HepG2 (cell line): ENCODE results near the gene RABEP2. TPM values are rescaled to one million over a fixed set of nuclear protein-coding genes. Genes with fewer than 3 reads are reported as not detected.
A peak's percentile ranks its signal among the peaks of the same experiment; 100 is the strongest.

Source experiments
- ATF7-NPFF ChIP-seq: sonication (generic); formaldehyde crosslinking; IDR thresholded peaks from 2 replicates; pipeline ENCODE4 v1.8.1; 2023; ENCODE audit warnings: mild to moderate bottlenecking, low read depth, missing genetic modification reagents, moderate library complexity
- CCDC6 ChIP-seq: sonication (generic); formaldehyde crosslinking; IDR thresholded peaks from 2 replicates; pipeline ENCODE4 v1.8.1; 2022; ENCODE audit warnings: mild to moderate bottlenecking, missing genetic modification reagents, moderate library complexity
- ELF1 ChIP-seq: sonication (generic); formaldehyde crosslinking; IDR thresholded peaks from 2 replicates; pipeline ENCODE4 v1.4.0; 2020; ENCODE audit warnings: missing genetic modification reagents
- HNF4A ChIP-seq: sonication (generic); formaldehyde crosslinking; IDR thresholded peaks from 2 replicates; pipeline ENCODE4 v1.4.0; 2020; ENCODE audit warnings: missing genetic modification reagents
- KLF11 ChIP-seq: IDR thresholded peaks from 2 replicates; pipeline ENCODE4 v1.6.1; 2016; ENCODE audit warnings: missing compliant biosample characterization
- MAZ ChIP-seq, 2 experiments: sonication (generic) in 1 of 2; formaldehyde crosslinking in 1 of 2; IDR thresholded peaks; 2 replicates each; pipeline versions ENCODE4 v1.5.0 to v1.6.1; 2012 to 2020; ENCODE audit warnings: low read depth in 2 of 2, mild to moderate bottlenecking in 2 of 2, borderline replicate concordance in 1 of 2, improper control_type of control experiment in 1 of 2, low read length in 1 of 2, missing genetic modification reagents in 1 of 2, moderate library complexity in 1 of 2
- NCOR1 ChIP-seq: fragments of 200-600 bp; sonication (generic); IDR thresholded peaks from 2 replicates; pipeline ENCODE4 v1.7.0; 2017; ENCODE audit warnings: antibody characterized with exemption, low read length, borderline replicate concordance
- PLRG1 ChIP-seq: fragments of 450-650 bp; conservative IDR thresholded peaks from 2 replicates; pipeline ENCODE4 v1.6.1; 2016
- RCOR2 ChIP-seq: IDR thresholded peaks from 2 replicates; pipeline ENCODE4 v1.6.1; 2016; ENCODE audit warnings: missing biosample characterization, missing genetic modification reagents
- TBL1XR1 ChIP-seq: fragments of 150-350 bp; IDR thresholded peaks from 2 replicates; pipeline ENCODE4 v1.6.1; 2014; ENCODE audit warnings: borderline replicate concordance, low read length; ENCODE audit not compliant: partially characterized antibody
- ZBTB8A ChIP-seq: sonication (generic); formaldehyde crosslinking; IDR thresholded peaks from 2 replicates; pipeline ENCODE4 v1.4.0; 2020; ENCODE audit warnings: mild to moderate bottlenecking, low read depth, missing genetic modification reagents, borderline replicate concordance
- ZKSCAN8 ChIP-seq: IDR thresholded peaks from 2 replicates; pipeline ENCODE4 v1.6.1; 2016; ENCODE audit warnings: borderline replicate concordance, missing genetic modification reagents, missing compliant biosample characterization
- ZNF263 ChIP-seq: sonication (generic); formaldehyde crosslinking; IDR thresholded peaks from 2 replicates; pipeline ENCODE4 v1.4.0; 2020; ENCODE audit warnings: missing genetic modification reagents
- ZNF329 ChIP-seq: sonication (generic); formaldehyde crosslinking; IDR thresholded peaks from 2 replicates; pipeline ENCODE4 v1.9.0; 2021; ENCODE audit warnings: low read depth, mild to moderate bottlenecking, missing genetic modification reagents
- ZNF432 ChIP-seq: sonication (generic); formaldehyde crosslinking; IDR thresholded peaks from 2 replicates; pipeline ENCODE4 v1.5.0; 2020; ENCODE audit warnings: missing genetic modification reagents, mild to moderate bottlenecking, borderline replicate concordance
- ZNF614 ChIP-seq: IDR thresholded peaks from 2 replicates; pipeline ENCODE4 v1.6.1; 2018; ENCODE audit warnings: missing biosample characterization, missing genetic modification reagents, inconsistent platforms, borderline replicate concordance
- ZNF782 ChIP-seq: sonication (generic); formaldehyde crosslinking; IDR thresholded peaks from 2 replicates; pipeline ENCODE4 v1.4.0; 2020; ENCODE audit warnings: missing genetic modification reagents, mild to moderate bottlenecking, borderline replicate concordance
- ZNF883 ChIP-seq: sonication (generic); formaldehyde crosslinking; IDR thresholded peaks from 2 replicates; pipeline ENCODE4 v1.5.1; 2020; ENCODE audit warnings: mild to moderate bottlenecking, missing genetic modification reagents; ENCODE audit errors: not compliant biosample characterization
- ZSCAN31 ChIP-seq: sonication (generic); formaldehyde crosslinking; IDR thresholded peaks from 2 replicates; pipeline ENCODE4 v1.5.0; 2020; ENCODE audit warnings: low read depth, mild to moderate bottlenecking, missing genetic modification reagents
- polyA plus RNA-seq, 8 experiments: library from polyadenylated mRNA; depleted of rRNA in 3 of 8; stranded (reverse) in 7 of 8; unstranded in 1 of 8; fragments of >200 nt; fragmentation: Illumina TruSeq in 4 of 8; extraction: Trizol in 4 of 8; gene quantifications; 2 replicates each; pipeline versions ENCODE4 v1.2.1 to v1.2.3, GENCODE V29; 2011 to 2016; ENCODE audit warnings: low read depth in 4 of 8, missing spikeins in 1 of 8, mixed read lengths in 1 of 8; ENCODE audit not compliant: insufficient read depth in 1 of 8
- total RNA-seq, 5 experiments: library from RNA; depleted of rRNA; stranded (reverse); fragments of >200 nt; fragmentation: Illumina TruSeq; extraction: Trizol; gene quantifications; 2 replicates each; pipeline ENCODE4 v1.2.3, GENCODE V29; 2016; ENCODE audit warnings: low read depth in 1 of 5
- TF ChIP-seq, protein P1 (sequence below): sonication (generic); formaldehyde crosslinking; conservative IDR thresholded peaks from 2 replicates; pipeline ENCODE4 v1.5.0; 2020; ENCODE audit warnings: missing genetic modification reagents
- TF ChIP-seq, protein P2 (sequence below): sonication (generic); formaldehyde crosslinking; IDR thresholded peaks from 2 replicates; pipeline ENCODE4 v1.5.0; 2020; ENCODE audit warnings: missing genetic modification reagents, mild to moderate bottlenecking, borderline replicate concordance
- TF ChIP-seq, protein P3 (sequence below): IDR thresholded peaks from 2 replicates; pipeline ENCODE4 v1.6.1; 2016; ENCODE audit warnings: missing biosample characterization, missing genetic modification reagents, low read depth
- TF ChIP-seq, protein P4 (sequence below): sonication (generic); formaldehyde crosslinking; IDR thresholded peaks from 2 replicates; pipeline ENCODE4 v1.4.0; 2020; ENCODE audit warnings: missing genetic modification reagents, borderline replicate concordance

The RABEP2 gene
- total and polyA plus RNA-seq, 2 of the 13 experiments (the other 11 are each of a cell fraction or from before 2014, with no cell fraction given) = 10.8 to 18.4 TPM

DNA sequence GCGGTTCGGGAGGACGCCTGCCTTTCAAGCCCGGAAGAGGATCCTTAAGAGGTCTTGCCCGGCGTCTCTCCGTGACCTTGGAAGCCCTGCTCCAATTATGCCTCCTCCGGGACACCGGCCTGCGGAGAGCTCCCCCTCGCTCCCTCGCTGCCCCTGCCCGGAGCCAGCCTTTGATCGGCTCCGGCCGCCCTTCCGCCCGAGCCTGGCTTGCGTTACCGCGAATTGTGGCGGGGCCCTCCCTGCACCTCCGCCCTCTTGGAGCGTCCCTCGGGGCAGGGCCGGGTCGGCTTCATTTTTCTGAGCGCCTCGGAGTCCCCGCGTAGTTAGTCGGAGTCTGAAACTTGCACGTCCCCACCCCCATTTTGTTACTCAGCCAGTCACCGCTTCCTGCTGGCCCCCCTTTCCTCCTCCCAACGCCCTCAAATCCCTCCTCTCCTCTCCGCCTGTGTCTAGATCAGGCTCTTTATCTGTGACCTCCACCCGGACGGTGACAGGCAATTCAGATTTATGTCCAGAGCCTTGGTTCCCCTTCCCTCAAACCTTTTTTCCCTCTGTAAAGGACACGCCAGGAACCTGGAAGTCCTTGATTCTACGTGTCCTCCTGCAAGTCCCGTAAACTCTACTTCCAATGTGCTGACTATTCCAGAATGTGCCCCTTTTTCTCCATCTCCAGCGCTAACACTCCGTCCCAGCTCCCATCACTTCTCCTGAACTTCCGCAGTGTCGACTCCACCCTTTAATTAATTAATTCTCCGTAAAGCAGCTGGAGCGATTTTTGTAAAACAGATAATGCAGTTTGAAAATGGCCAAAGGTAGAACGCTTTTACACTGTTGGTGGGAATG is 569 bp upstream of the RABEP2 start (continued):
- 0 out of 2 replicates have a peak, but pooled peaks have one; percentile 35 for TF ChIP-seq ZNF614 (CRISPR knock-in tag)
- TF ChIP-seq KLF11 (CRISPR knock-in tag) = no peak
- peak; percentile 53; the same call in 1 of the 2 replicates for TF ChIP-seq ZNF263 (CRISPR knock-in tag)
- TF ChIP-seq CCDC6 = peak; percentile 21; the same call in 1 of the 2 replicates
- TF ChIP-seq ELF1 (CRISPR knock-in tag) = no peak
- TF ChIP-seq, protein P1, sequence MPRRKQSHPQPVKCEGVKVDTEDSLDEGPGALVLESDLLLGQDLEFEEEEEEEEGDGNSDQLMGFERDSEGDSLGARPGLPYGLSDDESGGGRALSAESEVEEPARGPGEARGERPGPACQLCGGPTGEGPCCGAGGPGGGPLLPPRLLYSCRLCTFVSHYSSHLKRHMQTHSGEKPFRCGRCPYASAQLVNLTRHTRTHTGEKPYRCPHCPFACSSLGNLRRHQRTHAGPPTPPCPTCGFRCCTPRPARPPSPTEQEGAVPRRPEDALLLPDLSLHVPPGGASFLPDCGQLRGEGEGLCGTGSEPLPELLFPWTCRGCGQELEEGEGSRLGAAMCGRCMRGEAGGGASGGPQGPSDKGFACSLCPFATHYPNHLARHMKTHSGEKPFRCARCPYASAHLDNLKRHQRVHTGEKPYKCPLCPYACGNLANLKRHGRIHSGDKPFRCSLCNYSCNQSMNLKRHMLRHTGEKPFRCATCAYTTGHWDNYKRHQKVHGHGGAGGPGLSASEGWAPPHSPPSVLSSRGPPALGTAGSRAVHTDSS (CRISPR knock-in tag) = no peak
- TF ChIP-seq MAZ (IDR thresholded peaks at IDR 0.05; ENCODE audit: borderline replicate concordance, low read depth, low read length) = peak; percentile 74
- no peak; the same call in 1 of the 2 replicates for TF ChIP-seq MAZ (CRISPR knock-in tag; IDR thresholded peaks at IDR 0.05; ENCODE audit: low read depth)
- no peak for TF ChIP-seq ZBTB8A (CRISPR knock-in tag)
- no peak; the same call in 1 of the 2 replicates for TF ChIP-seq ZNF782 (CRISPR knock-in tag)
- no peak for TF ChIP-seq ZNF432 (CRISPR knock-in tag)
- TF ChIP-seq ZNF329 (CRISPR knock-in tag) = peak; percentile 73; the same call in 1 of the 2 replicates
- TF ChIP-seq TBL1XR1 = no peak
- no peak for TF ChIP-seq RCOR2 (CRISPR knock-in tag)
- TF ChIP-seq NCOR1 = no peak
- TF ChIP-seq ZSCAN31 (CRISPR knock-in tag) = peak; percentile 72
- TF ChIP-seq, protein P2, sequence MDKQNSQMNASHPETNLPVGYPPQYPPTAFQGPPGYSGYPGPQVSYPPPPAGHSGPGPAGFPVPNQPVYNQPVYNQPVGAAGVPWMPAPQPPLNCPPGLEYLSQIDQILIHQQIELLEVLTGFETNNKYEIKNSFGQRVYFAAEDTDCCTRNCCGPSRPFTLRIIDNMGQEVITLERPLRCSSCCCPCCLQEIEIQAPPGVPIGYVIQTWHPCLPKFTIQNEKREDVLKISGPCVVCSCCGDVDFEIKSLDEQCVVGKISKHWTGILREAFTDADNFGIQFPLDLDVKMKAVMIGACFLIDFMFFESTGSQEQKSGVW (CRISPR knock-in tag) = no peak
- no peak for TF ChIP-seq ZKSCAN8 (CRISPR knock-in tag)
- no peak for TF ChIP-seq PLRG1
- TF ChIP-seq, protein P3, sequence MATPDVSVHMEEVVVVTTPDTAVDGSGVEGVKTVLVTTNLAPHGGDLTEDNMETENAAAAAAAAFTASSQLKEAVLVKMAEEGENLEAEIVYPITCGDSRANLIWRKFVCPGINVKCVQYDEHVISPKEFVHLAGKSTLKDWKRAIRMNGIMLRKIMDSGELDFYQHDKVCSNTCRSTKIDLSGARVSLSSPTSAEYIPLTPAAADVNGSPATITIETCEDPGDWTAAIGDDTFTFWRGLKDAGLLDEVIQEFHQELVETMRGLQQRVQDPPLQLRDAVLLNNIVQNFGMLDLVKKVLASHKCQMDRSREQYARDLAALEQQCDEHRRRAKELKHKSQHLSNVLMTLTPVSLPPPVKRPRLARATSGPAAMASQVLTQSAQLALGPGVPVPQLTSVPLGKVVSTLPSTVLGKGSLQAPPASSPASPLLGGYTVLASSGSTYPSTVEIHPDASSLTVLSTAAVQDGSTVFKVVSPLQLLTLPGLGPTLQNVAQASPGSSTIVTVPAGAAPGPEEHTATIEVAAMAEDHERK (CRISPR knock-in tag) = no peak
- no peak; the same call in 1 of the 2 replicates for TF ChIP-seq ATF7-NPFF (CRISPR knock-in tag)
- TF ChIP-seq HNF4A (CRISPR knock-in tag) = peak; percentile 16; the same call in 1 of the 2 replicates
- no peak for TF ChIP-seq ZNF883 (CRISPR knock-in tag)
- TF ChIP-seq, protein P4, sequence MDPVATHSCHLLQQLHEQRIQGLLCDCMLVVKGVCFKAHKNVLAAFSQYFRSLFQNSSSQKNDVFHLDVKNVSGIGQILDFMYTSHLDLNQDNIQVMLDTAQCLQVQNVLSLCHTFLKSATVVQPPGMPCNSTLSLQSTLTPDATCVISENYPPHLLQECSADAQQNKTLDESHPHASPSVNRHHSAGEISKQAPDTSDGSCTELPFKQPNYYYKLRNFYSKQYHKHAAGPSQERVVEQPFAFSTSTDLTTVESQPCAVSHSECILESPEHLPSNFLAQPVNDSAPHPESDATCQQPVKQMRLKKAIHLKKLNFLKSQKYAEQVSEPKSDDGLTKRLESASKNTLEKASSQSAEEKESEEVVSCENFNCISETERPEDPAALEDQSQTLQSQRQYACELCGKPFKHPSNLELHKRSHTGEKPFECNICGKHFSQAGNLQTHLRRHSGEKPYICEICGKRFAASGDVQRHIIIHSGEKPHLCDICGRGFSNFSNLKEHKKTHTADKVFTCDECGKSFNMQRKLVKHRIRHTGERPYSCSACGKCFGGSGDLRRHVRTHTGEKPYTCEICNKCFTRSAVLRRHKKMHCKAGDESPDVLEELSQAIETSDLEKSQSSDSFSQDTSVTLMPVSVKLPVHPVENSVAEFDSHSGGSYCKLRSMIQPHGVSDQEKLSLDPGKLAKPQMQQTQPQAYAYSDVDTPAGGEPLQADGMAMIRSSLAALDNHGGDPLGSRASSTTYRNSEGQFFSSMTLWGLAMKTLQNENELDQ (CRISPR knock-in tag) = no peak
